ENCODE results near the gene ZBTB7B.

Gene ZBTB7B

GRCh38 chr1:155002464-155003226 lies at the start of gene ZBTB7B:
Gene ZBTB7B (plus strand): TSS chr1:155002802. CDS start chr1:155014661, 11,859 bp downstream.
- no peak for DNase-seq (ENCODE audit: low read depth in 2 of 2)

- DNase-seq (ENCODE audit: low read depth in 2 of 2) = no peak
Measured at GRCh38 chr1:154953611-154954038, 49.0 kb upstream of the ZBTB7B start.

GRCh38 chr1:154954541-154954940 lies 48.1 kb upstream of the ZBTB7B start:
- no peak for DNase-seq (ENCODE audit: low read depth in 2 of 2)

- peak; percentile 67 to 74 for DNase-seq (ENCODE audit: low read depth in 2 of 2)
Measured at GRCh38 chr1:154955039-154955717, 47.4 kb upstream of the ZBTB7B start.

- peak; percentile 58 to 61 for DNase-seq (ENCODE audit: low read depth in 2 of 2)
Measured at GRCh38 chr1:154955718-154956543, 46.7 kb upstream of the ZBTB7B start, which contains the start of gene PBXIP1. Gene PBXIP1 (minus strand): TSS chr1:154956099. CDS start chr1:154953721, 2,378 bp downstream.

GRCh38 chr1:154956544-154956941 lies 46.1 kb upstream of the ZBTB7B start:
- DNase-seq (ENCODE audit: low read depth in 2 of 2) = no peak

GRCh38 chr1:154957091-154957657 lies 45.4 kb upstream of the ZBTB7B start:
- DNase-seq (ENCODE audit: low read depth in 2 of 2) = no peak

- DNase-seq (ENCODE audit: low read depth in 2 of 2) = no peak
Measured at GRCh38 chr1:154958036-154958435, 44.6 kb upstream of the ZBTB7B start.

GRCh38 chr1:154958681-154959425 lies 43.7 kb upstream of the ZBTB7B start:
- DNase-seq (ENCODE audit: low read depth in 2 of 2) = no peak

- no peak for DNase-seq (ENCODE audit: low read depth in 2 of 2)
Measured at GRCh38 chr1:154959426-154959780, 43.2 kb upstream of the ZBTB7B start.

- DNase-seq (ENCODE audit: low read depth in 2 of 2) = no peak
Measured at GRCh38 chr1:154960446-154961136, 42.0 kb upstream of the ZBTB7B start.

GRCh38 chr1:154961207-154962155 lies 41.1 kb upstream of the ZBTB7B start, which contains the start of gene PYGO2:
Gene PYGO2 (minus strand): TSS chr1:154961782. CDS start chr1:154961576, 206 bp downstream.
- DNase-seq (ENCODE audit: low read depth in 2 of 2) = peak; percentile 46 to 55

- DNase-seq (ENCODE audit: low read depth in 2 of 2) = no peak
Measured at GRCh38 chr1:154962156-154962749, 40.3 kb upstream of the ZBTB7B start.

GRCh38 chr1:154962795-154963330 lies 39.7 kb upstream of the ZBTB7B start:
- DNase-seq (ENCODE audit: low read depth in 2 of 2) = no peak

GRCh38 chr1:154963643-154964042 lies 39.0 kb upstream of the ZBTB7B start:
- DNase-seq (ENCODE audit: low read depth in 2 of 2) = no peak

- no peak for DNase-seq (ENCODE audit: low read depth in 2 of 2)
Measured at GRCh38 chr1:154964359-154964758, 38.2 kb upstream of the ZBTB7B start.

GRCh38 chr1:154966111-154966510 lies 36.5 kb upstream of the ZBTB7B start:
- no peak for DNase-seq (ENCODE audit: low read depth in 2 of 2)

GRCh38 chr1:154967331-154967950 lies 35.2 kb upstream of the ZBTB7B start:
- DNase-seq (ENCODE audit: low read depth in 2 of 2) = no peak

All from stimulated activated CD8-positive, alpha-beta memory T cell treated with anti-CD3 and anti-CD28 coated beads, Interleukin-7, amount 100 ng/mL, for 1 hour (primary cell).